ENCODE data around the gene EMILIN2. TPM values are rescaled to one million over a fixed set of nuclear protein-coding genes. Genes with fewer than 3 reads are reported as not detected.

EMILIN2 gene
- total RNA-seq, 3 donors from 2014 or later (not counting 1 experiment from before 2014, with no cell fraction given) = 8.4 to 25.6 (median 9.8) TPM

GRCh38 chr18:2847317-2848246, 776 bp downstream of the EMILIN2 start:
- H3K4me1 ChIP-seq (ENCODE audit: control insufficient read depth, insufficient read depth, low read length) = peaks cover 24% of the 10 kb centered on the region
- peak overlapping the region; percentile 36 for H3K4me3 ChIP-seq (ENCODE audit: low read length)
- H3K36me3 Mint-ChIP-seq = no peaks in the 10 kb centered on the region
- no peaks in the 10 kb centered on the region for H3K36me3 ChIP-seq (ENCODE audit: control insufficient read depth, insufficient read depth, low read length)
- under 1% methylated on average over 80 of the region's 80 CpGs for WGBS (ENCODE audit: insufficient coverage)
- H3K27ac Mint-ChIP-seq = peak overlapping the region in 1 of 2 donors; percentile 18
- no peaks in the 10 kb centered on the region for H3K9me3 ChIP-seq (ENCODE audit: control insufficient read depth, insufficient read depth, low read length)
- H3K27me3 Mint-ChIP-seq (ENCODE audit: low read depth in 2 of 2) = peaks cover 53 to 58% of the 10 kb centered on the region in 2 donors
- DNase-seq (peak; percentile 19 to 39), ATAC-seq (peak; percentile 36 to 64 (median 49))
- H3K27ac ChIP-seq (ENCODE audit: low read length) = peak overlapping the region; percentile 35
- peak overlapping the region; percentile 87 for H3K4me3 Mint-ChIP-seq
- no peaks in the 10 kb centered on the region for H3K9me3 Mint-ChIP-seq
- TF ChIP-seq CTCF (IDR thresholded peaks at IDR 0.05) = no peak
- peaks cover 35% of the 10 kb centered on the region for H3K27me3 ChIP-seq (ENCODE audit: control insufficient read depth, insufficient read depth, low read length)
- peaks cover 20 to 28% of the 10 kb centered on the region in 2 donors for H3K4me1 Mint-ChIP-seq
- intact Hi-C loops (cut with micrococcal nuclease) = no loop called here

- 36% methylated on average over 12 of the region's 17 CpGs for WGBS (ENCODE audit: insufficient coverage)
- Mint-ChIP-seq H3K27ac (peak overlapping the region in 1 of 2 donors; percentile 18), H3K4me1 (peaks cover 20 to 28% of the 10 kb centered on the region in 2 donors), H3K27me3 (ENCODE audit: low read depth in 2 of 2) (peaks cover 53 to 58% of the 10 kb centered on the region in 2 donors), H3K4me3 (peak overlapping the region; percentile 87), H3K9me3 (no peaks in the 10 kb centered on the region), H3K36me3 (no peaks in the 10 kb centered on the region)
- H3K4me1 ChIP-seq (ENCODE audit: control insufficient read depth, insufficient read depth, low read length) = peaks cover 24% of the 10 kb centered on the region
- H3K36me3 ChIP-seq (ENCODE audit: control insufficient read depth, insufficient read depth, low read length) = no peaks in the 10 kb centered on the region
- intact Hi-C loops (cut with micrococcal nuclease) = no loop called here
- H3K4me3 ChIP-seq (ENCODE audit: low read length) = peak overlapping the region; percentile 5
- no peak for ATAC-seq
- peak in 1 of 2 donors; percentile 17 for DNase-seq
- peaks cover 35% of the 10 kb centered on the region for H3K27me3 ChIP-seq (ENCODE audit: control insufficient read depth, insufficient read depth, low read length)
- no peak for TF ChIP-seq CTCF (IDR thresholded peaks at IDR 0.05)
- no peaks in the 10 kb centered on the region for H3K9me3 ChIP-seq (ENCODE audit: control insufficient read depth, insufficient read depth, low read length)
- H3K27ac ChIP-seq (ENCODE audit: low read length) = peak overlapping the region; percentile 5
These were observed 1.7 kb downstream of the EMILIN2 start for GRCh38 chr18:2848247-2849246.

- WGBS (ENCODE audit: insufficient coverage) = 94% methylated on average over 2 of the region's 2 CpGs
- no peak overlapping the region for H3K4me3 ChIP-seq (ENCODE audit: low read length)
- H3K4me3 Mint-ChIP-seq = no peak overlapping the region
These were observed 4.0 kb downstream of the EMILIN2 start for GRCh38 chr18:2850816-2851215.

More at GRCh38 chr18:2850816-2851215, 4.0 kb downstream of the EMILIN2 start:
- Mint-ChIP-seq H3K9me3 (no peaks in the 10 kb centered on the region), H3K36me3 (no peaks in the 10 kb centered on the region), H3K4me1 (peaks cover 20 to 27% of the 10 kb centered on the region in 2 donors), H3K27ac (no peak overlapping the region), H3K27me3 (ENCODE audit: low read depth in 2 of 2) (peaks cover 42% of the 10 kb centered on the region in 2 donors)
- Histone ChIP-seq H3K27me3 (ENCODE audit: control insufficient read depth, insufficient read depth, low read length) (peaks cover 35% of the 10 kb centered on the region), H3K27ac (ENCODE audit: low read length) (no peak overlapping the region), H3K36me3 (ENCODE audit: control insufficient read depth, insufficient read depth, low read length) (no peaks in the 10 kb centered on the region), H3K9me3 (ENCODE audit: control insufficient read depth, insufficient read depth, low read length) (no peaks in the 10 kb centered on the region), H3K4me1 (ENCODE audit: control insufficient read depth, insufficient read depth, low read length) (peaks cover 21% of the 10 kb centered on the region)
- TF ChIP-seq CTCF (IDR thresholded peaks at IDR 0.05) = no peak
- ATAC-seq (no peak), DNase-seq (no peak)
- intact Hi-C loops (cut with micrococcal nuclease) = no loop called here
